HuH-7.5 (cell line): ENCODE data around the gene TMEM183A.
A peak's percentile ranks its signal among the peaks of the same experiment; 100 is the strongest.
"Not testable (repeated sequence)": the region's sequence is repeated elsewhere in the genome, so short reads cannot be mapped to it uniquely, and the experiment has no call there.

Experiments used
- DNase-seq: peaks from one replicate; pipeline ENCODE4 v3.0.0; 2011; ENCODE audit warnings: low spot score

Gene TMEM183A, protein sequence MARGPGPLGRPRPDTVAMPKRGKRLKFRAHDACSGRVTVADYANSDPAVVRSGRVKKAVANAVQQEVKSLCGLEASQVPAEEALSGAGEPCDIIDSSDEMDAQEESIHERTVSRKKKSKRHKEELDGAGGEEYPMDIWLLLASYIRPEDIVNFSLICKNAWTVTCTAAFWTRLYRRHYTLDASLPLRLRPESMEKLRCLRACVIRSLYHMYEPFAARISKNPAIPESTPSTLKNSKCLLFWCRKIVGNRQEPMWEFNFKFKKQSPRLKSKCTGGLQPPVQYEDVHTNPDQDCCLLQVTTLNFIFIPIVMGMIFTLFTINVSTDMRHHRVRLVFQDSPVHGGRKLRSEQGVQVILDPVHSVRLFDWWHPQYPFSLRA

GRCh38 chr1:203006948-203007871 lies at the start of gene TMEM183A:
TMEM183A (plus strand) TSS chr1:203007374; CDS start chr1:203007466, 92 bp downstream.
- DNase-seq = peak; percentile 72

GRCh38 chr1:202957733-202958543 lies 49.2 kb upstream of the TMEM183A start, which contains the start of gene ADIPOR1:
ADIPOR1 (minus strand) TSS chr1:202958312; CDS start chr1:202951070, 7,242 bp downstream.
- peak; percentile 95 for DNase-seq

- DNase-seq = peak; percentile 38
Measured at GRCh38 chr1:202958544-202959275, 48.5 kb upstream of the TMEM183A start.

DNA sequence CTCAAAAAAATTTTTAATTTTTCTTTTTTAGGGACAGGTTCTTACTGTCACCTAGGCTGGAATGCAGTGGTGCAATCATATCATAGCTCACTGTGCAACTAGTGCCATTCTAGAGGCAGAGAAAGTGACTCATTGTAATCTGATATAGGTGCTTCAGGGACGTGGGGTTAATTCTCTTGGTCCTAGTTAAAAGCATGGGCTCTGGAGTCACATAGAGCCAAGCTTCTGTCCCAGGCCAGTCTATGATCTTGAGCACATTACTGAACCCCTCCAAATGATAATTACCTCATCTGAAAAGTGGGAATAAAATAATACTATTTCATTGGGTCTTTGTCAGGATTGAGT lies 47.9 kb upstream of the TMEM183A start:
- DNase-seq = peak; percentile 40

DNA sequence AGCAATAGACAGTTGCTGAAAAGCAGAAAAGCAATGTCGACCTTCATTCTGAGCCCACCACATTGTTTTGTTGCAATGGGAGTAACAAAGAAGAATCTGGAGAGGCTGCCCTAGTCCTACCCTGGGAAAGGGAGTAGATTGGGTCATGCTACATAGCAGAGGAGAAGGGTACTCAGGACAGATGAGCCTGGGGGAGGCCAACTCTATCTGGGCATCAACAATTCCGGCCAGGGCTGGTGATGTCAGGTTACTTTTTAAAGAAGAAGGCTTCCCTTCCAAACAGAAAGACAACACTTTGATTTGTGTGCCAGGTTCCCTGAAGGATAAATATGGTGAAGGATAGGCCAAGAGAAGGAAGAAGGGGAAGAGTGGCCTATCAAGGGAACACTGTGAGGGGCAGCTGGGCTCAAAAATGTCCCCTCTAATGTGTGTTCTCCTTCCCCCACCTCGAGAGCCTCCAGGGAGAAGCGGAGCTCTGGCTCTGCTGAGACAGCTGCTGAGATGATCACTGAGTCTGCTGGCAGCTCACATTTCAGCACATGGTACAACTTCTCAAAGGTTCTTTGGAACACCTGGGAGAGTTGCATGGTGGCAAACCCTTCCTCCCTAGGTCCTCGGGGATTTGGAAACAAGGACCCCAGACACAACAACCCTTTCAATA lies 45.8 kb upstream of the TMEM183A start:
- DNase-seq = no peak

DNA sequence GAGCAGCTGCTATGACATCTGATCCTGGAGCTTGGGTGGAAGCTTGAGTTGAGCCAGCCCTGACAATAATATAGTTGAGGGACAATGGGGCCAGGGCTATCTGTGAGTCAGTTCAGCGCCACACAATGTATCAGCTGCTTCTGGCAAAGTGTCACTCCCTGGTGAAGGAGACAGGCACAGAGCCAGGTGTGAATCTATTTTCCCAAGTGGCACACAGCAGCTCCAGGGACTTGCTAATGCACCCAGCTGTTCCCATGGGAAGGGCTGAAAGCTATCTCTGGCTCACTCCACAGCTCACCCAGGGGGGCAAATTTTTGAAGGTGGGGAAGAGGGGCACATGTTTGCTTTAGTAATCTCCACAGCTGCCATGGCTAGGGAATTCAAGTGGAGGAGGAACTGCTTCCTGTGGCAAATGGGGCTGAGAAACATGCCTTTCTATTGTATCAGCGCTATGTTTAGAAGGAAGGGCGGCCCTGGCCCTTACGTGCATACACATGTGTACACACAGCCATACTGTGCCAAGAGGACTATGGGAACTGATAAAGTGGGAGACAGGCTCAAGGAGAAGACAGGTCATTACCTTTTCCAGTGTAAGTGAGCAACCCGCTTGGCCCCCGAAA lies 42.3 kb upstream of the TMEM183A start:
- DNase-seq = no peak

GRCh38 chr1:202965422-202965821 lies 41.8 kb upstream of the TMEM183A start:
- DNase-seq = no peak

GRCh38 chr1:202966006-202966898 lies 40.9 kb upstream of the TMEM183A start:
- no peak for DNase-seq

DNA sequence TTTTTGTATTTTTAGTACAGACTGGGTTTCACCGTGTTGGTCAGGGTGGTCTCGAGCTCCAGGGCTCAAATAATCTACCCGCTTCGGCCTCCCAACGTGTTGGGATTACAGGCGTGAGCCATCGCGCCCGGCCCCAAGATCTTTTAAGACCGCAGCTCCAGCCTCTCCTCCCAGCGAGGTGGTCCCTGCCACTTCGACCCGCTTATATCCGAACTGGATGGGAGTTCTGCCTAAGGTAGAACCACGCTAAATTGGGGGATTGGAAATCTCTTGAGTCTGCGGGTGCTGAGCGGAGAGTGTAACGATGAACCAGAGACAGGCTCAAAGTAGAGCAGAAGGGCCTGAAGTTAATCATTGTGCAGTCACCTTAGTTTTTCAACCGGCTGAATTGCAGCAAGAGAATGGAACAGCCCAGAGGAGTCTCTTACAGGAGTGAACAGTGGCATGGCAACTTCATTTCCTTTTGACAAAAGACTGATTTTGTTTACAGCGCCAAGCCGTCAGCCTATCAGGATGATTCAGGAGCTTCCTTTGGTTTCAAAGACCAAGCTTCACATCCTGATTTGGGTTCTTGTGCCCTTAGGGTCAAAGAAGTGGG lies 39.4 kb upstream of the TMEM183A start:
- peak; percentile 46 for DNase-seq

DNA sequence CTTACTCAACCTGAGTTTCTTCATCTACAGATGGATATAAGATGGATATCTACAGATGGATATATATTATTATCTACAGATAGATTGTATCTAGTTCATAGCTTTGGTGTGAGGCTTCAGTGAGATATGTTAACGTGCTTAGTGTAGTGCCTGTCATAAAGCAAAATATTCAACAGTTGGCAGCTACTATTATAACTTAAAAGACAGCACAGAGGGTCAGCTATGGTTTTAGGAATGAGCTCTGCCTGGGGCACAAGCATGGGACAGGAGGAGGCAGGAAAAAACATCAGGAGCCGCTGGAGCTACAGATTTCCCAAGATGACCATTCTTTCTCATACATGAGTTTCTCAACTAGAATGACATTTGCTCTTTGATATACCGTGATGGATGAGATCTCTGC lies 38.8 kb upstream of the TMEM183A start:
- no peak for DNase-seq

DNA sequence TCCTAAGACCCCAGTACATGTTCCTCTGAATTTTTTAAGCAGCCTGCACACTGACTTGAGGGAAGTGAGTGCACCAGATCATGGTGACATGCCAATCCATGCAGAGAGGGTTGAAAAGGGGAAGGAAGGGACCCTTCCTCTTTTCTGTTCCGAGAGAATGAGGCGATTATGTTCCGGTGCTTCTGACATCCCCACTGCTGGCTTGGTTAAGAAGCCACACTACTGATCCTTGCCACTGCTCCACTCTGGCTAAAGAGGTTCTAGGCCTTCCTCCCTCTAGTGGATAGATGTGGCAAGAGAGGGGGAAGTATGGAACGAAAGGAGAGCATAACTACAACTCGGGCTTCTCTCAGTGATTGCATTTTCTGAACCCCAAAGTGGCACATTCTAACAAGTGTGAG lies 38.3 kb upstream of the TMEM183A start:
- DNase-seq = peak; percentile 81

GRCh38 chr1:202972046-202972445 lies 35.1 kb upstream of the TMEM183A start:
- DNase-seq = no peak

DNA sequence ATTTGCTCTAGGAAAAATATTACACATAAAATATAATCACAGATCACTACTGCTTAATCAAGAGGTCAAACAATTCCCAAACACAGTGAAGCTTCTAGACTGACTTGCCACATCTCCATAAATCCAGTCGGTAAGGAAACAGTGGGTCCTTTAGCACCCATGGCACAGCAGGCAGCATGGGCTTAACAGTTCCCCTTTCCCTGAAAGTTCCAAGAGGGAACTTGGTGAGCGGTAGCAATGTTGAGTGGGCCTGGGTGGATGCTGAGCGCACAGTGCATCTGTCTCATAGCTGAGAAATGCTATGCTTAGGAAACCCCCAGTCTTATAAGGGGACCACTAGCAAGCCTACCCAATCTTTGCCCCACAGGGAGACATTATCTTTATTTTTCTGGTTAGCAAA lies 32.3 kb upstream of the TMEM183A start:
- DNase-seq = no peak

DNA sequence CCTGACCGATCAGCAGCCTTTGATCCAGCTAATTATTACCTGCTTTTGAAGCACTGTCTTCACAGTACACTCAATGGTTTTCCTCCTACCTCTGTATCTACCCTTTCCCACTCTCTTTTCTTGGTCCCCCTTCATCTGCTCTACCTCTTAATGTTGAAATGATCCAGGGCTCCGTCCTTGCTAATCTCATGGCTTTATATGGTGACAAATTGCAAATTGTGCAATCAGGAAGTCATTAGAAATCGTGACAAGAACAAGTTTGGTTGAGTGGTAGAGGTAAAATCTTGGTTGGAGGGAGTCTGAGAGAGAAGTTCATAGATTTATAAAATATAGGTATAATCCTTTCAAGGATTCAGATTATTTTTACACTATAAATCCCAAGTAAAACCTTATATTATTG lies 30.5 kb upstream of the TMEM183A start:
- DNase-seq = no peak

GRCh38 chr1:202979459-202979858 lies 27.7 kb upstream of the TMEM183A start:
- DNase-seq = no peak

DNA sequence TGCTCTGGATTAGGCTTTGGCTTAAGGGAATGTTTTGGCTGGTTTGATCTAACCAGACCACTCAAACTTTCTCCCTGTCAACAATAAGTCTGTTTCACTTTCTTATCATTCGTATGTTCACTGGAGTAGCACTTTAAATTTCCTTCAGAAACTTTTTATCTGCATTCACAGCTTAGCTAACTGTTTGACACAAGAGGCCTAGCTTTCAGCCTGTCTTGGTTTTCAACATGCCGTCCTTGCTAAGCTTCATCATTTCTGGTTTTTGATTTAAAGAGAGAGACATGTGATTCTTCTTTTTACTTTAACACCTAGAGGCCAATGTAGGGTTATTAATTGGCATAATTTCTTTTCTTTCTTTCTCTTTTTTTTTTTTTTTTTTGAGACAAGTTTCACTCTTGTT lies 25.2 kb upstream of the TMEM183A start:
- DNase-seq = no peak

- no peak for DNase-seq
Measured at GRCh38 chr1:202982715-202983430, 24.3 kb upstream of the TMEM183A start.

DNA sequence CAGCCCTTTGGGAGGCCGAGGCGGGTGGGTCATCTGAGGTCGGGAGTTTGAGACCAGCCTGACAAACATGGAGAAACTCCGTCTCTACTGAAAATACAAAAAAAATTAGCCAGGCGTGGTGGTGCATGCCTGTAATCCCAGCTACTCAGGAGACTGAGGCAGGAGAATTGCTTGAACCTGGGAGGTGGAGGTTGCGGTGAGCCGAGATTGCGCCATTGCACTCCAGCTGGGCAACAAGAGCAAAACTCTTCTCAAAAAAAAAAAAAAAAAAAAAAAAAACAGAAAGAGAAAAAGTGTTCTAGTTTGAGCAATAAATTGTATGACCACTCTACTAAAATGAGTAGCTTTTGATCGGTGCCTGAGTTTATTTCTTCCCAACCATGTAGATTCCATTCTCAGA lies 21.1 kb upstream of the TMEM183A start:
- not testable (repeated sequence) for DNase-seq
